ENCODE data around the gene PTGFRN.

PTGFRN gene

DNA sequence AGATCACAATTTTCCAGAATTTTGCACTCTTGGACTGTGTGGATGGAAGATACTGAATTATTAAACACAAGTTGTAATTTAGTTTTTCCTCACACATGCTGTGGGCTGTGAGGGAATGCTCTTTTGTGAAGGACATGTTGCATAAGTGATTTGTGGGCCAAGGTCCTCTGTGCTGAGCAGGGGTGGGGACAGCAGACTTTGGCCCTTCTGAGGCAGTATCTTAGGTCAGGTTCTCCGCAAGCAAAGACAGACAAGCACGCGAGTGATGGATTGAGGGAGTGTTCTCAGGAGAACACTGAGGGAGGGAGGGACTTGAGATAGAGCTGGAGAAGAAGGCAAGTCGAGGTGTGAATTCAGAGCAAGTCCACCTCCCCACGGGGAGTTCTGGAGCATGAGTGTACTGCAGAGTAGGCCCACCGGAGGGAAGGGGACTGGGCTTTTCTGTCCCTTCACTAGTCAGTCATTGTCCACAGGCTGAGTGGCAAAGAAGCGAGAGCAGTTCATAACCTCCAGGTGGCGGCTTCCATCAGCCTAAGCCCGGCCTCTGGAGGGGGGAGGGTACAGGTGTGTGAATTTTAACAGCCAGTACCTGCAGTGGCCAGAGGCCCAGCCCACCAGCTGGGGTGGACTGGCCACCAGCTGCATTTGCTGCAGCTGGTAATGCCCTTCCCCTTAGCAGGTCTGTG lies 72.7 kb downstream of the PTGFRN start:
- H3K27ac ChIP-seq (ENCODE audit: low read depth in 2 of 2, low read length in 2 of 2): peak overlapping the region; percentile 11 to 56
- no peak overlapping the region for H3K9ac ChIP-seq (ENCODE audit: low read depth in 1 of 2, low read length in 2 of 2)
- H3K4me1 ChIP-seq (ENCODE audit: control insufficient read depth in 2 of 2, insufficient read depth in 2 of 2, low read length in 2 of 2): peaks cover 20 to 24% of the 10 kb centered on the region in 2 donors
- H3K4me3 ChIP-seq (ENCODE audit: low read length in 2 of 2): no peak overlapping the region
- H3K36me3 ChIP-seq (ENCODE audit: control insufficient read depth in 2 of 2, insufficient read depth in 2 of 2, low read length in 2 of 2): peaks cover 0 to under 1% of the 10 kb centered on the region in 2 donors
- no peaks in the 10 kb centered on the region for H3K27me3 ChIP-seq (ENCODE audit: control insufficient read depth in 2 of 2, insufficient read depth in 2 of 2, low read length in 2 of 2)
- no peaks in the 10 kb centered on the region for H3K9me3 ChIP-seq (ENCODE audit: control insufficient read depth in 2 of 2, low read length in 2 of 2)

DNA sequence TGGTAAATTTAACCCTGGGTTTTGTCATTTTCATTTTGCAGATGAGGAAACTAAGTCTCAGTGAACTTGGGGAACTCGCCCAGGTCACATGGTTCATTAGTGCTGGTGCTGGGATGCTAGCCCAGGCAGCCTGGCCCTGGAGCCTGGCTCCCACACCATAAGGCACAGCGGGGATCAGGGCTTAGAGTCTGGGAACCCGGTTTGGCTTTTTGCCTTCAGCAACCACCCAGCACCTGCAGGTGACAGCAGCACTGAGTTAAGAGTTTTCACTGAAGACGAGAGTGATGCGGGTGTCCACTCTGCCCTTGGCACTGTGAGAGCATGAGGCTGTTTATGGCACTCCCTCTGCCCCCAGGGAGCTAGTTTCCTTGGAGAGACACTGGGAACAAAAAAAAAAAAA lies 73.4 kb downstream of the PTGFRN start:
- Histone ChIP-seq H3K27ac (ENCODE audit: low read depth in 2 of 2, low read length in 2 of 2) (peak overlapping the region; percentile 11 to 56), H3K9ac (ENCODE audit: low read depth in 1 of 2, low read length in 2 of 2) (no peak overlapping the region), H3K36me3 (ENCODE audit: control insufficient read depth in 2 of 2, insufficient read depth in 2 of 2, low read length in 2 of 2) (peaks cover 0 to 3% of the 10 kb centered on the region in 2 donors), H3K27me3 (ENCODE audit: control insufficient read depth in 2 of 2, insufficient read depth in 2 of 2, low read length in 2 of 2) (no peaks in the 10 kb centered on the region), H3K4me3 (ENCODE audit: low read length in 2 of 2) (no peak overlapping the region), H3K9me3 (ENCODE audit: control insufficient read depth in 2 of 2, low read length in 2 of 2) (no peaks in the 10 kb centered on the region), H3K4me1 (ENCODE audit: control insufficient read depth in 2 of 2, insufficient read depth in 2 of 2, low read length in 2 of 2) (peaks cover 20 to 31% of the 10 kb centered on the region in 2 donors)

DNA sequence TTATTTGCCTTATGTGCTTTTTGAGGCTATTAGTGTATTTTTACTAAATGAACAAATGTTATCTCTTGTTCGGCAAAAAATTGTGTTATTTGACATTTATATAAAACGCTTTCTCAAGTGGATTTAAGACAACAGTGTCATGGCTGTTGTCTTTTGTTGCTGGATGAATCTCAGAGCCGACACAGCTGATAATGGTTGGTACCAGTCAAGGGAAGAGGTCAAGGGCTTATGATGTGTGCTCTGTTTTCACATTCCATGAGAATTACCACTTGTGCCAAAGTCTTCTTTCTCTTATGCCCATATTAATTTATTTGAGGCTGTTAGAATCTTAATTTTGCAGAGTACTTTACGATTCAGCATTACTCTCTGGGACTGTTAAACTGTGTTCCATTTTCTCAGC lies 74.0 kb downstream of the PTGFRN start:
- Histone ChIP-seq H3K36me3 (ENCODE audit: control insufficient read depth in 2 of 2, insufficient read depth in 2 of 2, low read length in 2 of 2) (peaks cover 0 to 3% of the 10 kb centered on the region in 2 donors), H3K4me3 (ENCODE audit: low read length in 2 of 2) (no peak overlapping the region), H3K27me3 (ENCODE audit: control insufficient read depth in 2 of 2, insufficient read depth in 2 of 2, low read length in 2 of 2) (no peaks in the 10 kb centered on the region), H3K9ac (ENCODE audit: low read depth in 1 of 2, low read length in 2 of 2) (no peak overlapping the region), H3K27ac (ENCODE audit: low read depth in 2 of 2, low read length in 2 of 2) (peak overlapping the region in 1 of 2 donors; percentile 16), H3K9me3 (ENCODE audit: control insufficient read depth in 2 of 2, low read length in 2 of 2) (no peaks in the 10 kb centered on the region), H3K4me1 (ENCODE audit: control insufficient read depth in 2 of 2, insufficient read depth in 2 of 2, low read length in 2 of 2) (peaks cover 20 to 36% of the 10 kb centered on the region in 2 donors)

DNA sequence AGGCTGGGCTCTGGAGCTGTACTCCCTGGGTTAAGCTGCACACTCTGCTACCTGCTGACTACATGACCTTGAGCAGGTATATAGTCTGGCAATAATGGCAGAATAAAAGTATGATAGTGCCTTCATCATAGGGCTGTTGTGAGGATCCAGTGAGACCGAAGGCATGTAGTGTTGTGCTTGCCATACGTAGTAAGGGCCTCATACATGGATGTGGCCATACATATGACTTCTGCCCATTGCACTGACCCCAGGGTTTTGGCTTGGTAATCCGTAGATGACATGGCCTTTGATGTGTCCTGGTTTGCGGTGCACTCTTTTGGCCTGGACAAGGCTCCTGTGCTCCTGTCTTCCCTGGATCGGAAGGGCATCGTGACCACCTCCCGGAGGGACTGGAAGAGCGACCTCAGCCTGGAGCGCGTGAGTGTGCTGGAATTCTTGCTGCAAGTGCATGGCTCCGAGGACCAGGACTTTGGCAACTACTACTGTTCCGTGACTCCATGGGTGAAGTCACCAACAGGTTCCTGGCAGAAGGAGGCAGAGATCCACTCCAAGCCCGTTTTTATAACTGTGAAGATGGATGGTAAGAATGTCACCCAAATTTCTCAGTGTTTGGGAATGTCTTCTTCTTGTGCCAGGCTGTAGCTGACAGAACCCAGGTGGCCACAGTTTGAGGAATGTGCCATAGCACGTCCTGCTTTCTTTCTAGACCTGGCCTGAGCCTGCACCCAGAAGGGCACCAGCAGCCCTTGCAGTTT lies 74.9 kb downstream of the PTGFRN start:
- Histone ChIP-seq H3K36me3 (ENCODE audit: control insufficient read depth in 2 of 2, insufficient read depth in 2 of 2, low read length in 2 of 2) (peaks cover 0 to 3% of the 10 kb centered on the region in 2 donors), H3K27ac (ENCODE audit: low read depth in 2 of 2, low read length in 2 of 2) (peak overlapping the region; percentile 16 to 48), H3K9ac (ENCODE audit: low read depth in 1 of 2, low read length in 2 of 2) (no peak overlapping the region), H3K27me3 (ENCODE audit: control insufficient read depth in 2 of 2, insufficient read depth in 2 of 2, low read length in 2 of 2) (no peaks in the 10 kb centered on the region), H3K4me3 (ENCODE audit: low read length in 2 of 2) (no peak overlapping the region), H3K9me3 (ENCODE audit: control insufficient read depth in 2 of 2, low read length in 2 of 2) (no peaks in the 10 kb centered on the region), H3K4me1 (ENCODE audit: control insufficient read depth in 2 of 2, insufficient read depth in 2 of 2, low read length in 2 of 2) (peaks cover 20 to 45% of the 10 kb centered on the region in 2 donors)

DNA sequence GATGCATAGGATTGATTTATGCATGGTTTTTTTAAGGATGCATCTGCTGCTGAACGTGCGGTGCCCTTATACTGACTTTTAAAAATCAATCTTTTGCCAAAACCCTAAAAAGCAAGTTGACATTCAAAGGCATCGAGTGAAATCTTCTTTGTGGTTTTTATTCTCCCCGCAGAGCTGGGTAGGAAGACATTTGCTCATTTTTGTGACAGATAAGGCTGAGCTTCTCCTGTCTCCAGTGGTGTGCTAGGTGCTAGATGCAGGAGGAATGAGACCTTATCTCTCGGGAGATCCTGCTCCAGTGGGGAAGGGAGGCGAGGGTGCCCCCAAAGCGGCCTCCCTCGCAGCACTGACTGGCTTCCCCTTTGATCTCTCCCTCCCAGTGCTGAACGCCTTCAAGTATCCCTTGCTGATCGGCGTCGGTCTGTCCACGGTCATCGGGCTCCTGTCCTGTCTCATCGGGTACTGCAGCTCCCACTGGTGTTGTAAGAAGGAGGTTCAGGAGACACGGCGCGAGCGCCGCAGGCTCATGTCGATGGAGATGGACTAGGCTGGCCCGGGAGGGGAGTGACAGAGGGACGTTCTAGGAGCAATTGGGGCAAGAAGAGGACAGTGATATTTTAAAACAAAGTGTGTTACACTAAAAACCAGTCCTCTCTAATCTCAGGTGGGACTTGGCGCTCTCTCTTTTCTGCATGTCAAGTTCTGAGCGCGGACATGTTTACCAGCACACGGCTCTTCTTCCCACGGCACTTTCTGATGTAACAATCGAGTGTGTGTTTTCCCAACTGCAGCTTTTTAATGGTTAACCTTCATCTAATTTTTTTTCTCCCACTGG lies 76.9 kb downstream of the PTGFRN start:
- Histone ChIP-seq H3K9ac (ENCODE audit: low read depth in 1 of 2, low read length in 2 of 2) (no peak overlapping the region), H3K27me3 (ENCODE audit: control insufficient read depth in 2 of 2, insufficient read depth in 2 of 2, low read length in 2 of 2) (no peaks in the 10 kb centered on the region), H3K4me1 (ENCODE audit: control insufficient read depth in 2 of 2, insufficient read depth in 2 of 2, low read length in 2 of 2) (peaks cover 19 to 48% of the 10 kb centered on the region in 2 donors), H3K4me3 (ENCODE audit: low read length in 2 of 2) (no peak overlapping the region), H3K27ac (ENCODE audit: low read depth in 2 of 2, low read length in 2 of 2) (no peak overlapping the region), H3K36me3 (ENCODE audit: control insufficient read depth in 2 of 2, insufficient read depth in 2 of 2, low read length in 2 of 2) (peaks cover 0 to 3% of the 10 kb centered on the region in 2 donors), H3K9me3 (ENCODE audit: control insufficient read depth in 2 of 2, low read length in 2 of 2) (no peaks in the 10 kb centered on the region)

DNA sequence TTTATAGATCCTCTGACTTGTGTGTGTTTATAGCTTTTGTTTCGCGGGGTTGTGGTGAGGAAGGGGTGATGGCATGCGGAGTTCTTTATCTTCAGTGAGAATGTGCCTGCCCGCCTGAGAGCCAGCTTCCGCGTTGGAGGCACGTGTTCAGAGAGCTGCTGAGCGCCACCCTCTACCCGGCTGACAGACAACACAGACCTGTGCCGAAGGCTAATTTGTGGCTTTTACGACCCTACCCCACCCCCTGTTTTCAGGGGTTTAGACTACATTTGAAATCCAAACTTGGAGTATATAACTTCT lies 77.5 kb downstream of the PTGFRN start:
- Histone ChIP-seq H3K9ac (ENCODE audit: low read depth in 1 of 2, low read length in 2 of 2) (no peak overlapping the region), H3K4me3 (ENCODE audit: low read length in 2 of 2) (no peak overlapping the region), H3K36me3 (ENCODE audit: control insufficient read depth in 2 of 2, insufficient read depth in 2 of 2, low read length in 2 of 2) (peaks cover 0 to 3% of the 10 kb centered on the region in 2 donors), H3K27ac (ENCODE audit: low read depth in 2 of 2, low read length in 2 of 2) (no peak overlapping the region), H3K4me1 (ENCODE audit: control insufficient read depth in 2 of 2, insufficient read depth in 2 of 2, low read length in 2 of 2) (peaks cover 14 to 44% of the 10 kb centered on the region in 2 donors), H3K9me3 (ENCODE audit: control insufficient read depth in 2 of 2, low read length in 2 of 2) (no peaks in the 10 kb centered on the region), H3K27me3 (ENCODE audit: control insufficient read depth in 2 of 2, insufficient read depth in 2 of 2, low read length in 2 of 2) (no peaks in the 10 kb centered on the region)

DNA sequence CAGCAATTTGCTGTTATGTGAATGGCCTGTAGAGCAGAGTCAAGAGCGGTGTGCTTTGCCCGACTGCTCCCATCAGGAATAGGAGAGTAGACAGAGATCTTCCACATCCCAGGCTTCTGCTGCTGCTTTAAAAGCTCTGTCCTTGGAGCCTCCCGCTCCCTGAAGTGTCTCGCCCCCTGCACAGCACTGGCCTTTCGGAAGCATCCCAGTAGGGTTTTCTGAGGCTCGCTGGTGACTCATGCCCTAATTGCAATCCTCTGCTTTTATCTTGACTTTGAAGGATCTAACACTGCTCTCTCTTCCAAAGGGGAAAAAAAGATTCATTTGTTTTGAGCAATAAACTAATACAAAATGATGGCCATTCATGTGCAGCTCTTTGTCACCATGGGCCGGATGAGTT lies 78.5 kb downstream of the PTGFRN start:
- Histone ChIP-seq H3K27ac (ENCODE audit: low read depth in 2 of 2, low read length in 2 of 2) (peak overlapping the region in 1 of 2 donors; percentile 60), H3K9me3 (ENCODE audit: control insufficient read depth in 2 of 2, low read length in 2 of 2) (no peaks in the 10 kb centered on the region), H3K27me3 (ENCODE audit: control insufficient read depth in 2 of 2, insufficient read depth in 2 of 2, low read length in 2 of 2) (no peaks in the 10 kb centered on the region), H3K36me3 (ENCODE audit: control insufficient read depth in 2 of 2, insufficient read depth in 2 of 2, low read length in 2 of 2) (peaks cover 0 to 6% of the 10 kb centered on the region in 2 donors), H3K9ac (ENCODE audit: low read depth in 1 of 2, low read length in 2 of 2) (no peak overlapping the region), H3K4me3 (ENCODE audit: low read length in 2 of 2) (no peak overlapping the region), H3K4me1 (ENCODE audit: control insufficient read depth in 2 of 2, insufficient read depth in 2 of 2, low read length in 2 of 2) (peaks cover 6 to 34% of the 10 kb centered on the region in 2 donors)

DNA sequence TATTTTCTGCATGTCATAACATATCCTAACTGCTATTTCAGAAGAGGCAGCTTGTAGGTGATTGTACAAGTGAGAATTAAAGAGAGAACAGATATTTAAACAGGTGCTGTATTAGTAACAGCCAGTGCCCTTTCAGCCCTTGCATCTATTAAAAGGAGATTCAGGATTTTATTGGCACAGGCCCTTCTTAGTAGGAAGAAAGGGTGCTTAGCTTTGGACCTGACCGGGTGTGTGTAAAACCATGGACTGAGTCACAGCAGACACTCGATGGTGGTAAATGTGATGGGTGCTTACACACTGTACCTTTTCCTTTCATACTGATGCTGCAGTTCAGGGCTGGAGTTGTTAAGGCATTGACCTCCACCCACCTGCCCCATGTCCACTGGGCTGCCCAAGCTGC lies 79.2 kb downstream of the PTGFRN start:
- Histone ChIP-seq H3K36me3 (ENCODE audit: control insufficient read depth in 2 of 2, insufficient read depth in 2 of 2, low read length in 2 of 2) (peaks cover 0 to 6% of the 10 kb centered on the region in 2 donors), H3K4me1 (ENCODE audit: control insufficient read depth in 2 of 2, insufficient read depth in 2 of 2, low read length in 2 of 2) (peaks cover 5 to 30% of the 10 kb centered on the region in 2 donors), H3K27me3 (ENCODE audit: control insufficient read depth in 2 of 2, insufficient read depth in 2 of 2, low read length in 2 of 2) (no peaks in the 10 kb centered on the region), H3K9ac (ENCODE audit: low read depth in 1 of 2, low read length in 2 of 2) (peak overlapping the region in 1 of 2 donors; percentile 3), H3K27ac (ENCODE audit: low read depth in 2 of 2, low read length in 2 of 2) (peak overlapping the region in 1 of 2 donors; percentile 60), H3K9me3 (ENCODE audit: control insufficient read depth in 2 of 2, low read length in 2 of 2) (no peaks in the 10 kb centered on the region), H3K4me3 (ENCODE audit: low read length in 2 of 2) (no peak overlapping the region)

DNA sequence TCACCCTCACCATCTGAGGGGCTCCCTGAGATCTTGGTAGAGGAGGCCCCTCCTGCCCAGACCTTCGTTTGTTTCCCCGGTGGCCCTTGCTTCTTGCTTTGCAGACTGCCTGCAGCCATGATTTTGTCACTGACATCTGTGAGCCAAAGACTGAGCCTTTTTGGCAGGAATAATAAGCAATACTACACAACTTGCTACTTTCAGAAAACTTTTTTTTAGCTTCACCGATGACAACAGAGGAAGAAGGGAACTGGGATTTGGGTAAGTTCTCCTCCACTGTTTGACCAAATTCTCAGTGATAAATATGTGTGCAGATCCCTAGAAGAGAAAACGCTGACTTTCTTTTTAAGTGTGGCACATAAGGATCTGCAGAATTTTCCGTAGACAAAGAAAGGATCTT lies 80.1 kb downstream of the PTGFRN start:
- peak overlapping the region in 1 of 2 donors; percentile 1 for H3K27ac ChIP-seq (ENCODE audit: low read depth in 2 of 2, low read length in 2 of 2)
- no peaks in the 10 kb centered on the region for H3K9me3 ChIP-seq (ENCODE audit: control insufficient read depth in 2 of 2, low read length in 2 of 2)
- peaks cover 0 to 6% of the 10 kb centered on the region in 2 donors for H3K36me3 ChIP-seq (ENCODE audit: control insufficient read depth in 2 of 2, insufficient read depth in 2 of 2, low read length in 2 of 2)
- H3K27me3 ChIP-seq (ENCODE audit: control insufficient read depth in 2 of 2, insufficient read depth in 2 of 2, low read length in 2 of 2): no peaks in the 10 kb centered on the region
- peaks cover 0 to 26% of the 10 kb centered on the region in 2 donors for H3K4me1 ChIP-seq (ENCODE audit: control insufficient read depth in 2 of 2, insufficient read depth in 2 of 2, low read length in 2 of 2)
- no peak overlapping the region for H3K9ac ChIP-seq (ENCODE audit: low read depth in 1 of 2, low read length in 2 of 2)
- H3K4me3 ChIP-seq (ENCODE audit: low read length in 2 of 2): no peak overlapping the region
